ENCODE measurements around the gene UROC1. TPM values are rescaled to one million over a fixed set of nuclear protein-coding genes. Genes with fewer than 3 reads are reported as not detected.

Gene UROC1
- total RNA-seq, 4 donors from 2014 or later = not detected

DNA sequence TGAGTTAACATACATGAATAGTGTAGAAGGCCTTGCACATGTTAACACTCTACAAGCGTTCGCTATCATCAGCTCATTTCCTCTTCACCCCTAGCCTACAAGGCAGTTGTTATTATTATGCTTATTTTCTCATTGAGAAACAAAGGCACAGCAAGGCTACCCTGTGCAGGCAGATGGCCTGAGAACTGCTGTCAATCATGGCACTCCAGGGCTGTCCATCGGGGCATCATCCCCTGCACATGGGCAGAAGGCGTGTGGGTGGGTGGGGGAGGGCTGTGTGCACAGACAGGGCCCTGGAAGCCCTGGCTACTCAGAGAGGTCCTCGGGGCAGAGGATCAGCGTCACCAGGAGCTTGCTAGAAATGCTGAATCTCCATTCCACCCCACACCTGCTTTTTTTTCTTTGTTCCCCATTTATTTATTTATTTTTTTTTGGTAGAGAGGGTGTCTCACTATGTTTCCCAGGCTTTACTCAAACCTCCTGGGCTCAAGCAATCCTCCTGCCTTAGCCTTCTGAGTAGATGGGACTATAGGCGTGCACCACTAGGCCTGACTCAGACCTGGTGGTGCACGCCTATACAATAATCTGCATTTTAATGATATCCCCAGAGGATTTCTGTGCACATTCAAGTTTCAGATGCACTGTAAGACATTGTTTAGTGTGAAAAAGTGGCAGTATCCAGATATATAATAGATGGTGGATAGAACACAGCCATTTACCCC is 32.2 kb downstream of the UROC1 start:
- no peak overlapping the region for H3K4me3 ChIP-seq
- H3K4me1 ChIP-seq = peaks cover 7% of the 10 kb centered on the region
- H3K9me3 ChIP-seq = no peaks in the 10 kb centered on the region
- H3K27me3 ChIP-seq = no peaks in the 10 kb centered on the region
- no peak overlapping the region for H3K27ac ChIP-seq
- no peaks in the 10 kb centered on the region for H3K36me3 ChIP-seq
- DNase-seq (ENCODE audit: low spot score in 2 of 2) = no peak
- TF ChIP-seq POLR2A (IDR thresholded peaks at IDR 0.05) (no peak), POLR2AphosphoS5 (IDR thresholded peaks at IDR 0.05) (no peak), EP300 (IDR thresholded peaks at IDR 0.05) (no peak)
- TF ChIP-seq, protein P1, sequence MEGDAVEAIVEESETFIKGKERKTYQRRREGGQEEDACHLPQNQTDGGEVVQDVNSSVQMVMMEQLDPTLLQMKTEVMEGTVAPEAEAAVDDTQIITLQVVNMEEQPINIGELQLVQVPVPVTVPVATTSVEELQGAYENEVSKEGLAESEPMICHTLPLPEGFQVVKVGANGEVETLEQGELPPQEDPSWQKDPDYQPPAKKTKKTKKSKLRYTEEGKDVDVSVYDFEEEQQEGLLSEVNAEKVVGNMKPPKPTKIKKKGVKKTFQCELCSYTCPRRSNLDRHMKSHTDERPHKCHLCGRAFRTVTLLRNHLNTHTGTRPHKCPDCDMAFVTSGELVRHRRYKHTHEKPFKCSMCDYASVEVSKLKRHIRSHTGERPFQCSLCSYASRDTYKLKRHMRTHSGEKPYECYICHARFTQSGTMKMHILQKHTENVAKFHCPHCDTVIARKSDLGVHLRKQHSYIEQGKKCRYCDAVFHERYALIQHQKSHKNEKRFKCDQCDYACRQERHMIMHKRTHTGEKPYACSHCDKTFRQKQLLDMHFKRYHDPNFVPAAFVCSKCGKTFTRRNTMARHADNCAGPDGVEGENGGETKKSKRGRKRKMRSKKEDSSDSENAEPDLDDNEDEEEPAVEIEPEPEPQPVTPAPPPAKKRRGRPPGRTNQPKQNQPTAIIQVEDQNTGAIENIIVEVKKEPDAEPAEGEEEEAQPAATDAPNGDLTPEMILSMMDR (IDR thresholded peaks at IDR 0.05) = no peak
- 87% methylated on average over 8 of the region's 8 CpGs for WGBS

DNA sequence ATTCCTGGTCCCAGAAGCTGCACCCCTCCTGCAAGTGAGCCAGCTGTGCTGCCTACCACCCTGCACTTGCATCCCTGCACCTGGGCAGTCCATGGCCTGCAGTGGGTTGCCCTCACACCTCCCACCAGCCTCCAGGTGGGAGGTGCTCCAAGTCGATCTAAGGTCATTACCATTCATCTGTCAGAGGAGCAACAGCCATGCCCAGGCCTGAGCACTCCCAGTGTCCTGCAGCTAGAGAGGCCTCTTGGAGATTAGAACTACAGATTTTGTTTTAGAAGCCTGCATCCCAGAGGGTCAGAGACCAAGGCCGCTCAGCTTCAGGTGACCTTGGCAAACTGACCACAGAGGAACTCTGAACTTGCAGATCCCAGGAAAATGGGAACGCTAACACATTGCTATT is 32.9 kb downstream of the UROC1 start:
- DNase-seq (ENCODE audit: low spot score in 2 of 2) = no peak
- H3K4me3 ChIP-seq = no peak overlapping the region
- H3K27ac ChIP-seq = no peak overlapping the region
- no peak for TF ChIP-seq POLR2A (IDR thresholded peaks at IDR 0.05)
- no peak for TF ChIP-seq POLR2AphosphoS5 (IDR thresholded peaks at IDR 0.05)
- TF ChIP-seq, protein P1 (IDR thresholded peaks at IDR 0.05) = no peak
- no peak for TF ChIP-seq EP300 (IDR thresholded peaks at IDR 0.05)
- no peaks in the 10 kb centered on the region for H3K9me3 ChIP-seq
- peaks cover 7% of the 10 kb centered on the region for H3K4me1 ChIP-seq
- 81% methylated on average over 3 of the region's 3 CpGs for WGBS
- no peaks in the 10 kb centered on the region for H3K27me3 ChIP-seq
- no peaks in the 10 kb centered on the region for H3K36me3 ChIP-seq

DNA sequence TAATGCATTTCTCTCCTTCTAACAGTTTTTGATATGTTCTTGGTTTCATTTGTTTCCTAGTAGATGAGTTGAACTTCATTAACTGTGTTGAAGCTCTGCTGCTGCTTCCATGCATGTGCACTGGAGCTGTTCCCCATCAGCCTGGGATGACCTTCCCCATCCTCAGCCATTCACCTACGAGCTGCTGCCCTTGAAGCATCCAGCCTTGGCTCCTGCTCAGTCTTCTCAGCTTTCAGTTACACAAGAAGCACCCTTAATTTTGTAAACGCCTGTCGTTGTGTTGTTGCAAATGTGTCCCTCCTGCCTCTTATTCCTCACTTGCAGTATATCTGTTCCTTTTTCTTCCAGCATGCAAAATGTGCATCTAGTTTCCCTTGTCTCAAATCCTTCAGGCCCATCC is 33.4 kb downstream of the UROC1 start:
- no peaks in the 10 kb centered on the region for H3K9me3 ChIP-seq

DNA sequence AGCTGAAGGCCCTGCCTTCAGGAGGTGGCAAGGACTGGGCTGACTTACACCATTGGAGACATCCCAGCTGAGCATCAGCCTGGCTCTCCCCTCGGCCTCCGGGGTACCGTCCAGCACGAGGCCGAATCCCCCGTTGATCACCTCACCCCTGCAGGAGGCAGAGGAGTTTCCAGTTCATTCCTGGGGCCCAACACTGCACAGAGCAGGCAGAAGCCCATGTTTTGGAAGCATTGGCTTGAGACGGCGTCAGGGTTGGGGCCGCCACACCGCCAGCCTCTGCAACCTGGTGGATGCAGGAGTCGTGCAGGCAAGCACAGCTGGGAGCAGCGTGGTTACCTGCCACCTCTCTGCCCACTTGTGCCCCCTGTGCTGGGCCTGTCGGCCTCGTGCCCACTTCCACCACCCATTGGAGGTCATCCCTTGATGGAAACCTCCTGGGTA is 34.2 kb downstream of the UROC1 start:
- Histone ChIP-seq H3K36me3 (no peaks in the 10 kb centered on the region), H3K9me3 (no peaks in the 10 kb centered on the region), H3K27ac (no peak overlapping the region), H3K27me3 (no peaks in the 10 kb centered on the region), H3K4me3 (no peak overlapping the region), H3K4me1 (peaks cover 7% of the 10 kb centered on the region)
- TF ChIP-seq, protein P1 (IDR thresholded peaks at IDR 0.05) = no peak
- TF ChIP-seq POLR2A (IDR thresholded peaks at IDR 0.05) (no peak), EP300 (IDR thresholded peaks at IDR 0.05) (no peak), POLR2AphosphoS5 (IDR thresholded peaks at IDR 0.05) (no peak)
- 81% methylated on average over 10 of the region's 14 CpGs for WGBS
- peak in 1 of 2 donors; percentile 51 for DNase-seq (ENCODE audit: low spot score in 2 of 2)

More for the DNA sequence above, 33.4 kb downstream of the UROC1 start:
- DNase-seq (ENCODE audit: low spot score in 2 of 2) = no peak
- no peak overlapping the region for H3K4me3 ChIP-seq
- H3K36me3 ChIP-seq = no peaks in the 10 kb centered on the region
- peaks cover 7% of the 10 kb centered on the region for H3K4me1 ChIP-seq
- 92% methylated on average over 3 of the region's 3 CpGs for WGBS
- no peak overlapping the region for H3K27ac ChIP-seq
- H3K27me3 ChIP-seq = no peaks in the 10 kb centered on the region
- TF ChIP-seq POLR2A (IDR thresholded peaks at IDR 0.05) = no peak
- TF ChIP-seq, protein P1 (IDR thresholded peaks at IDR 0.05) = no peak

DNA sequence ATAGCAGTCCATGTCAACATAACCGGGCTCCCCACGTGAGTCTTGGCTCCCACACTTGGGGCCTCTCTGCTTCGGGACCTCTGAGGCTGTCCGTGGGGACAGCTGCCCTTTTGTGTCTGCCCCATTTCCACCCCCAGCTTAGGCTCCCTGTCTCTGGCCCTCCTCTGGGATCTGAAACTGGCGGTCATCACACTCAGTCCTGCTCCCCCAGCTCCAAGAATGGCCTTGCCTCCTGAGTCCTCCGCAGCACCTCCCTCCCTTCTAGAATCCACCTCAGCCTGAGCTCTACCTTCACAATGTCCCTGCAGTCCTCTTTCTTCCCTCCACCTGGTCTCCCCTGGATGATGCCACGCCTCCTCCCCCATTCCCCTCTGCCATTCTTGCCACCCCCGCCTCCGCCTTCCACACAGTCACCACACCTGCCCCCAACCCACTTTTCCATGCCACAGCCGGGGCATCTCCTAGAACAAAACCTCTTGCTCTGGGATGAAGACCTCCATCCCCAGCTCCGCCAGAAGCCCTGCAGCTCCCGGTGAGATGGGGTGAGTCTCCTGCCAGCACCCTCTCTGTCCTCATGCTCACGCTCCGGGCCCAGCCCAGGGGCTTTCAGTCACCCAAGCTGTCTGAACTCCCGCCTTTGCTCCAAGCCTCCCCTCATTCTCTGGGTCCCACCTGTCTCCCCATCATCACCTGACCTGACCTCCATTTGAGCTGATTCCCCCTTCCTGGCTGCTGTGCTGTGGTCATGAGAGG is 34.9 kb downstream of the UROC1 start:
- TF ChIP-seq POLR2AphosphoS5 (IDR thresholded peaks at IDR 0.05) (no peak), POLR2A (IDR thresholded peaks at IDR 0.05) (no peak), EP300 (IDR thresholded peaks at IDR 0.05) (no peak)
- TF ChIP-seq, protein P1 (IDR thresholded peaks at IDR 0.05) = no peak
- H3K27ac ChIP-seq = no peak overlapping the region
- DNase-seq (ENCODE audit: low spot score in 2 of 2) = peak in 1 of 2 donors; percentile 52
- H3K36me3 ChIP-seq = no peaks in the 10 kb centered on the region
- WGBS = 89% methylated on average over 15 of the region's 15 CpGs
- no peaks in the 10 kb centered on the region for H3K27me3 ChIP-seq
- no peak overlapping the region for H3K4me3 ChIP-seq
- H3K9me3 ChIP-seq = no peaks in the 10 kb centered on the region
- peaks cover 7% of the 10 kb centered on the region for H3K4me1 ChIP-seq
